GM18867 (cell line): ENCODE measurements around the gene CYBA.

Source experiments
- ATAC-seq: cut with Tn5 transposase; IDR thresholded peaks from one replicate; pipeline ENCODE4 v1.9.1; 2021; ENCODE audit warnings: mild to moderate bottlenecking, moderate library complexity; ENCODE audit not compliant: unreplicated experiment

The CYBA gene

GRCh38 chr16:88650749-88651275, at the start of gene CYBA:
Gene CYBA (minus strand): TSS chr16:88651053. CDS start chr16:88651013, 40 bp downstream.
- ATAC-seq, result peak; percentile 69

- no peak for ATAC-seq
Observed at GRCh38 chr16:88700322-88700635, 49.4 kb upstream of the CYBA start.

DNA sequence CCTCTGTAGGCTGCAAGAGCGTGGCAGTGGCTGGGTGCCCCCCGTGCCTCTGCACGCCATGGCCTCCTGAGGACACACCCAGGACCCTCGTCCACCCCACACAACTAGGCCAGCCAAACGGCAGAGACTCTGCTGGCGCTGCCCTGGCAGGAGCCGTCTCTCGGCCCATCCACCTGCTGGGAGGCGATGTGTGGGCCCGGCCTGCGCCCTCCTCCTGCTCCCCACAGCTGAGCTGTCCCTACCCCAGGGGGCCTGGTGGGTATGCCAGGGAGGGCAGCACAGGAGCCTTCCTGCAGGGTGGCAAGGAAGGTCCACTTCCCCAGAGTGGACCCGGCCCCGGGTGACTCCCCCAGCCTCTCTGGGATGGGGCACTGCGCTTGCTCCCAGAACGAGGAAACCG, 48.3 kb upstream of the CYBA start:
- ATAC-seq, result no peak

- no peak for ATAC-seq
Observed at GRCh38 chr16:88698646-88699045, 47.8 kb upstream of the CYBA start.

DNA sequence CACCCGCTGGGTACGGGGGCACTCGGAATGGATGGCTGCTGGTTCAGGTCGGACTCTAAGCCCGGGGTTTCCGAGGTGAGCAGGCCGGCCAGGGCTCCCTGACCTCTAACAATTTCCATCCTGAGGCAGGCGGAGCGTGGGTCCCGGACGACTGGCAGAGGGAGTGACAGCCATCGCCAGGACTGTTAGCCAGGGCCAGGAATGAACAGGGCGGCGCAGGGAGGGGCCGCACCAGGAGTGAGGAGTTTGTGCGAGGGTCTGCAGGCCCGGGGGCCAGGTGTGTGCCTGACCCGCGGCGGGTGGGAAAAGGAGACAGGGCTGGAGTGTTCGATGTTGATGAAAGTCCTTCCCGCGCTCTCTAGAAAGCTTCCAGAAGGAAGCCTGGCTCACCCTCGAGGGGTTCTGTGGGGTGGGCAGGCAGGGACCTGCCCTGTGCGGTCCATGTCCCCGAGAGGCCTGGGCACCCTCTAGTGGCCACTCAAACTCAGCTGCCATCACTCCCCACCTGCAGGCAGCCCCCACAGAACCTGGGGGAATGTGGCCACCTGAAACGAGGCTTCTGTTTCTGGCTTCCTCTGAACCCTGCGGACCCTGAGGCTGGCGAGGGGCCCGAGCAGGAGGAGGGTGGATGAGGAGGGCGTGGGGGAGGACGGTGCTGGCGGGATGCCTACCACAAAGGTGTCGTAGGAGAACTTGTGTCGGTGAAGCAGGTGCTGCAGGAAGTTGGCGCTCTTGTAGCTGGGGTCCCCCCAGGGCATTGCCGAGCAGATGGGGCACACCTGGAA, 47.2 kb upstream of the CYBA start:
- ATAC-seq, result no peak

DNA sequence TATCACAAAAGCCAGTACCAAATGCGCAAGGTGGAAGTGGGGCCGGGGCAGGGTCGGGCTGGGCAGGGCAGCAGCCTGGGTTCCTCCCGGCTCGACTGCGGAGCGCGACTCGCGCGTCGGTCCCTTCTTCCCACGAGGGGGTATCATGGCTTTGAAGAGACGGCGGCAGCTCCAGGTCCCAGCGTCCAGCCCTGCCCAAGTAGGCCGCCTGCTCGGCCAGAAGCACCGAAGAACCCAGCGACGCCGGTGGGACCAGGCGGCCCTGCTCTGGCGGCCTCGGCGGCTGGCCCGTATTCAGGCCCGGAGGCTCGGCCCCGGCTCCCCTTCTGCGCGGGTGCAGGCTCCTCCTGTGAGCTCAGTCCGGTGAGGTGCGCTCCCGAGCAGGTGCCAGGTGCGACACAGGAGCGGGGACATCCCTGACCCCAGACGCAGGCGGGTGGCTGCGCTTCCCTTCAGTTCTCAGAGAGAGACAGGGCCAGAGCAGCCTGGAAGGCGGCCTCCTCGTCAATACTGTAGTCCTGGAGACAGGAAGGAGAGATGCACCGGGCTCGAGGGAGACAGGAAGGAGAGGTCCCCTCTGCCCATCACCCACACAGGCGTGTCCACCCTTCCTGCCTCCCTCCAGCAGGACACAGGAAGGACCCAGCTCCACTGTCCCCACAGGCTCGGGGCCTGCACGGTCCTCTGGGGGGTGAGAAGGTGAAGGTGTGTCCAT, 46.4 kb upstream of the CYBA start:
- ATAC-seq, result no peak

DNA sequence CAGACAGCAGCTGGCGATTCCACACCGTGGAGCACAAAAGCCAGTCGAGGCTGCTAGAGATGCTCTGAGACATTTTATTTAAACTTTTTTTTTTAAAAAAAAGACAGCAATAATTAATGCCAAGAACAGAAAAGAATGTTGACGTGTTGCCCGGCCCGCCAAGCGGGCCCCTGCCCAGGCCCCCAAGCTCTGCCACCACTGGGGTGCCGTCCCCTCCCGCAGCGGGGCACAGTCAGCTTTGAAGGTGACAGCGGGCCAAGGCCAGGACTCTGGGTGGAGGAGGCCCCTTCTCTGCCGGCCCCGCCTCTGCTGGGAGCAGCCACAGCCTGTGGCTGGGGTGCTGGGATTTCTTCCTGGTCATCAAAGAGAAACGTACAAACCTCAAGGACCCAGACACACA, 45.6 kb upstream of the CYBA start:
- ATAC-seq, result no peak

DNA sequence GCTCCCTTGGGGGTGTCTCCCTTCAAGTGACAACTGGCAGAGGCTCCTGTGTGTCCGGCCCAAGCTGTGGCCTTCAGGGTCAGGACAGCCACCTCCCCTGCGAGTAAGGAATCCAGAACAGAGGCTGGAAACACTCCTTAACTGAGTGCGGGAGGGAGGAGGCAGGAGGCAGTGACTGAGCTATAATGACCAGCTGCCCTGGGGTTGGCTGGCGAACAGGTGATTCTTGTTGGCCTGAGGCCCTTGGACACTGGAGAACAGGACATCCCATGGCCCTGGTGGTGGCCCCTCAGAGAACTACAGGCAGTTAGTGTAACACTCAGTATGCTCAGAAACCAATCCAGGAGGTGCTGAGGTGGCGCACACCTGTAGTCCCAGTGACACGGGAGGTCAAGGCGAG, 44.9 kb upstream of the CYBA start:
- ATAC-seq, result no peak

GRCh38 chr16:88695218-88695617, 44.4 kb upstream of the CYBA start:
- no peak for ATAC-seq

DNA sequence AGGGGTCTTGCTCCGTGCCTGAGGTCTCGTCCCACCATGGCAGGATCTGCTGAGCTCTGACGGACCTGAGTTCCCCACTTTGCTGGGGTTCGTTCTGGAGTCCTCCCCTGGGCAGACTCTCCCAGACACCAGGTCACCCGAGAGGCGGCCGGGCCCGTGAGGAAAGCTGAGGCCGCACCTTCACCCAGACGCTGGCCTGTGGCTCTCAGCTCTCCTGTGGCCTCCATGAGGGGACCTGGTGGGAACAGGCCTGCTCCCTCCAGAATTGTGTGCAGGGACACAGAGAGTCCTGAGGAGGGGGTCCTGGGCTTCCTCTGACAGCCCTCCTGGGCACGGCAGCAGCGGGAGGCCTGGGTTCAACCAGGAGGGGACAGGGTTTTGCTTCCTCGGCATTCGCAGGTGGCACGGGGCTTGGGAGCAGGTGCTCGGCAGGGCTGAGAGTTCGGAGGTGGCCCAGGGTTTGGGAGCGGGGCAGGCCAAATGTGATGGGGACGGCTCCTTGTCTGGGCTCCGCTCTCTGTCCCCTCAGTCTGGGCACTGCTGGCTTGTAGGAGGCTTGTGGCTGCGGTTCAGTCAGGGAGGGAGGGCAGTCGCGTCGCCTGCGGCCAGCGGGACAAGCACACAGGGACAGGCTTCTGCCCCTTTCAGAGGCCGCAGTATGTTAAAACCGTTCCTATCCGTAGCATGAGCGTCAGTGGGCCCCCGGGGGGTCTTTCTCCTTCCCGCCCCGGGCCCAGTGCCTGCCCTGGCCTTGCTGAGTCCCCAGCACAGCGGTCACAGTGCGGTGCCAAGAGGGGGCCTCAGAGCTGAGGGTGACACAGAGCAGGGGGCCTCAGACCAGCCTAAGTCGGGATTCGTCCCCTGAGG, 43.6 kb upstream of the CYBA start:
- no peak for ATAC-seq

- ATAC-seq, result no peak
Observed at GRCh38 chr16:88693420-88694177, 42.7 kb upstream of the CYBA start.

- no peak for ATAC-seq
Observed at GRCh38 chr16:88692861-88693260, 42.0 kb upstream of the CYBA start.

- no peak for ATAC-seq
Observed at GRCh38 chr16:88691924-88692560, 41.2 kb upstream of the CYBA start.

- no peak for ATAC-seq
Observed at GRCh38 chr16:88691129-88691813, 40.4 kb upstream of the CYBA start.

DNA sequence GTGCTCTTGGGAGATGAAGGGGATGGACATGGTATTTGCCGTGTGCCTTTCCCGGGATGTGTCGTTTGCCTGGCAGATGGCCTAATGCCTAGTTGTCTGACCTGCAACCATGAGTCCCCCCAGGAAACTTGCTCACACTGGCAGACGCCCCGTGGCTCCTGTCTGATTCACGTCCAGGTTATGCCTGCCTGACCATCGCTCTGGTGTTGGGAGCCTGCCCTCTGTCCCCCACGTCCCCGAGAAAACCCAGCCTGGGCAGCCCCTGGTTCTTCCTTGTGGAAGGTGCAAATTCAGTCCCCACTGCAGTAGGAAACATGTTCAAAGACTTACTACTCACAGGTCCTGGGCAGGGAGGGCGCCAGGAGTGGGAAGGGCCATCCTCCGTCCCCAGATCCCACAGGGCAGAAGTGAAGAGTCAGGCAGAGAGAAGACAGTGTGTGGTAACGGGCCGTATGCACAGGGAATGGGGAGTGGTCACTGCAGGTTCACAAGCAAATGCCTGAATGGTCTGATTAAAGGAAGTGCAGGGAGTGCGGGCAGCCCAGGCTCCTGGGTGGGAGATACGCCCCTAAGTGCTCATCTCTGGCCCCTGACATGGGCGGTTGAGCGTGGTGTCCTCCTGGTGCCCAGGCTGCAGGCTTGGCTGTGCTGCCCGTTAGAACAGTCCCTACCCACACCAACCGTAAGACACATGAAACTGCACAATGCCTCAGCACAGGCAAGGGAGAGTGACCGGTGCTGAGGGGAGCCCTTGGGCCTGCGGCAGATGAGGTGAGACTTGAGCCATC, 39.7 kb upstream of the CYBA start:
- no peak for ATAC-seq

- ATAC-seq, result no peak
Observed at GRCh38 chr16:88688013-88688778, 37.3 kb upstream of the CYBA start.

DNA sequence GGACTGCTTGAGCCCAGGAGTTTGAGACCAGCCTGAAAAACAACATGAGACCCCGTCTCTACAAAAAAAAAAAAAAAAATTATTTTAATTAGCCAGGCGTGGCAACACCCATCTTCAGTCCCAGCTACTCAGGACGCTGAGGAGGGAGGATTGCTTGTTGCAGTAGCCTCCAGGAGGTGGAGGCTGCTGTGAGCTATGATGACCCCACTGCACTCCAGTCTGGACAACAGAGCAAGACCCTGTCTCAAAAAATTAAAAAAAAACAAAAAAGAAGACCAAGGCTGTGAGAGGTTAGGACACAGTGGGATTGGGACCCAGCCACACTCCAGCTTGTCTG, 36.8 kb upstream of the CYBA start:
- no peak for ATAC-seq

GRCh38 chr16:88687254-88687576, 36.4 kb upstream of the CYBA start:
- no peak for ATAC-seq
